Calu3 (cell line): ENCODE results near the gene SLC12A8. TPM values are rescaled to one million over a fixed set of nuclear protein-coding genes. Genes with fewer than 3 reads are reported as not detected.

Experiments used
- BruUV-seq: library from RNA; stranded (reverse); fragments of 400-500 nt; replicated peaks from 2 replicates; lab custom pipeline; 2021; lab: Mats Ljungman, UMichigan
- CTCF ChIA-PET: fragments of 300-600 bp; sonication (Branson Sonifier 250); formaldehyde crosslinking; loops from one replicate; lab custom pipeline; 2022; ENCODE audit warnings: antibody characterized with exemption; lab: Charles Lee
- DNase-seq: peaks from one replicate; pipeline ENCODE4 v3.0.0; 2022
- H3K27ac Mint-ChIP-seq: one replicate; pipeline ENCODE4 v1.8.0; 2022; ENCODE audit warnings: mixed read lengths; ENCODE audit not compliant: unreplicated experiment
- H3K27me3 Mint-ChIP-seq: one replicate; pipeline ENCODE4 v1.8.0; 2022; ENCODE audit warnings: mixed read lengths; ENCODE audit not compliant: unreplicated experiment
- H3K36me3 Mint-ChIP-seq: one replicate; pipeline ENCODE4 v1.8.0; 2022; ENCODE audit warnings: mild to moderate bottlenecking, moderate library complexity, mixed read lengths; ENCODE audit not compliant: insufficient read depth, unreplicated experiment
- H3K4me1 Mint-ChIP-seq: one replicate; pipeline ENCODE4 v1.8.0; 2022; ENCODE audit warnings: mild to moderate bottlenecking, low read depth, mixed read lengths; ENCODE audit not compliant: unreplicated experiment
- H3K4me3 Mint-ChIP-seq: one replicate; pipeline ENCODE4 v1.8.0; 2022; ENCODE audit warnings: mild to moderate bottlenecking, low read depth, moderate library complexity, mixed read lengths; ENCODE audit not compliant: unreplicated experiment
- H3K9me3 Mint-ChIP-seq: one replicate; pipeline ENCODE4 v1.8.0; 2022; ENCODE audit warnings: low read depth, mixed read lengths; ENCODE audit not compliant: unreplicated experiment
- CTCF ChIP-seq: fragments of 200-600 bp; IDR thresholded peaks from one replicate; pipeline ENCODE4 v1.8.0; 2022; ENCODE audit warnings: antibody characterized with exemption; ENCODE audit not compliant: unreplicated experiment
- intact Hi-C: fragments of 100-400 bp; cut with micrococcal nuclease; formaldehyde crosslinking; loops from one replicate; pipeline ENCODE4 v1.10.0; 2022; ENCODE audit not compliant: unreplicated experiment
- total RNA-seq: library from RNA; stranded (reverse); gene quantifications from 2 replicates; pipeline ENCODE4 v1.2.3, GENCODE V29; 2022

Gene SLC12A8
- total RNA-seq, 1 experiment from 2014 or later, result 16.8 TPM

- Mint-ChIP-seq H3K9me3 (no peaks in the 10 kb centered on the region), H3K4me3 (no peak overlapping the region), H3K36me3 (no peaks in the 10 kb centered on the region), H3K4me1 (no peaks in the 10 kb centered on the region), H3K27me3 (peaks cover 47% of the 10 kb centered on the region), H3K27ac (no peak overlapping the region)
- CTCF ChIA-PET, result interaction anchor here (1.1 kb wide), 1 partner anchor 40 kb away, joined by 3 read pairs; no protein-coding TSS in a partner anchor
- TF ChIP-seq CTCF, result no peak
- no TSS peak for BruUV-seq
- no peak for DNase-seq
- intact Hi-C loops, result no loop called here
Measured at GRCh38 chr3:125045965-125046364, 166.6 kb downstream of the SLC12A8 start.

GRCh38 chr3:125045194-125045593 lies 167.4 kb downstream of the SLC12A8 start:
- H3K4me3 Mint-ChIP-seq, result no peak overlapping the region
- TF ChIP-seq CTCF, result no peak
- CTCF ChIA-PET, result no interaction called here

GRCh38 chr3:125043599-125044151 lies 168.9 kb downstream of the SLC12A8 start:
- no peak for TF ChIP-seq CTCF
- no peak overlapping the region for H3K4me3 Mint-ChIP-seq
- no TSS peak for BruUV-seq
- H3K27me3 Mint-ChIP-seq, result peaks cover 47% of the 10 kb centered on the region
- H3K4me1 Mint-ChIP-seq, result no peaks in the 10 kb centered on the region
- H3K9me3 Mint-ChIP-seq, result no peaks in the 10 kb centered on the region
- intact Hi-C loops, result no loop called here
- CTCF ChIA-PET, result interaction anchor here (0.7 kb wide), 1 partner anchor 1059 kb away, joined by 3 read pairs; no protein-coding TSS in a partner anchor
- H3K27ac Mint-ChIP-seq, result no peak overlapping the region
- no peak for DNase-seq
- H3K36me3 Mint-ChIP-seq, result no peaks in the 10 kb centered on the region

More at GRCh38 chr3:125045194-125045593, 167.4 kb downstream of the SLC12A8 start:
- Mint-ChIP-seq H3K27ac (no peak overlapping the region), H3K4me1 (no peaks in the 10 kb centered on the region), H3K36me3 (no peaks in the 10 kb centered on the region), H3K9me3 (no peaks in the 10 kb centered on the region), H3K27me3 (peaks cover 47% of the 10 kb centered on the region)
- DNase-seq, result no peak
- no TSS peak for BruUV-seq
- intact Hi-C loops, result no loop called here

GRCh38 chr3:125042725-125043406 lies 169.7 kb downstream of the SLC12A8 start:
- Mint-ChIP-seq H3K4me1 (no peaks in the 10 kb centered on the region), H3K4me3 (no peak overlapping the region), H3K9me3 (no peaks in the 10 kb centered on the region), H3K27ac (no peak overlapping the region), H3K36me3 (no peaks in the 10 kb centered on the region), H3K27me3 (peaks cover 47% of the 10 kb centered on the region)
- no TSS peak for BruUV-seq
- no peak for DNase-seq
- TF ChIP-seq CTCF, result no peak
- CTCF ChIA-PET, result interaction anchor here (0.6 to 0.7 kb wide), 2 partner anchors 20 to 1060 kb away, joined by 3 read pairs; no protein-coding TSS in a partner anchor
- intact Hi-C loops, result no loop called here
